Subcutaneous abdominal adipose tissue (tissue), 5 donors: ENCODE measurements around the gene OGA.

Experiments used
- H3K27ac ChIP-seq: one replicate; pipeline ENCODE4 v1.7.0; 2013; ENCODE audit warnings: low read depth, mild to moderate bottlenecking, inconsistent platforms, low read length, moderate library complexity
- H3K27me3 ChIP-seq, 5 donors: one replicate each; pipeline ENCODE4 v1.7.0; 2013; ENCODE audit warnings: low read length in 5 of 5, inconsistent platforms in 1 of 5; ENCODE audit not compliant: control insufficient read depth in 5 of 5, insufficient read depth in 4 of 5
- H3K36me3 ChIP-seq, 5 donors: one replicate each; pipeline ENCODE4 v1.7.0; 2013; ENCODE audit warnings: low read length in 5 of 5; ENCODE audit not compliant: control insufficient read depth in 5 of 5, insufficient read depth in 5 of 5
- H3K4me1 ChIP-seq, 5 donors: one replicate each; pipeline ENCODE4 v1.7.0; 2013; ENCODE audit warnings: low read length in 5 of 5, mild to moderate bottlenecking in 3 of 5, moderate library complexity in 1 of 5; ENCODE audit not compliant: control insufficient read depth in 5 of 5, insufficient read depth in 5 of 5
- H3K4me3 ChIP-seq, 5 donors: one replicate each; pipeline ENCODE4 v1.7.0; 2013; ENCODE audit warnings: low read length in 5 of 5, low read depth in 1 of 5
- H3K9ac ChIP-seq, 5 donors: one replicate each; pipeline ENCODE4 v1.7.0; 2013; ENCODE audit warnings: low read length in 5 of 5, mild to moderate bottlenecking in 4 of 5, moderate library complexity in 3 of 5
- H3K9me3 ChIP-seq, 5 donors: one replicate each; pipeline ENCODE4 v1.7.0; 2013; ENCODE audit warnings: low read length in 5 of 5; ENCODE audit not compliant: control insufficient read depth in 5 of 5
- donor health status: healthy.
- donor health status: healthy.
- donor health status: healthy.
- donor health status: healthy.
- donor health status: healthy.

The OGA gene

DNA sequence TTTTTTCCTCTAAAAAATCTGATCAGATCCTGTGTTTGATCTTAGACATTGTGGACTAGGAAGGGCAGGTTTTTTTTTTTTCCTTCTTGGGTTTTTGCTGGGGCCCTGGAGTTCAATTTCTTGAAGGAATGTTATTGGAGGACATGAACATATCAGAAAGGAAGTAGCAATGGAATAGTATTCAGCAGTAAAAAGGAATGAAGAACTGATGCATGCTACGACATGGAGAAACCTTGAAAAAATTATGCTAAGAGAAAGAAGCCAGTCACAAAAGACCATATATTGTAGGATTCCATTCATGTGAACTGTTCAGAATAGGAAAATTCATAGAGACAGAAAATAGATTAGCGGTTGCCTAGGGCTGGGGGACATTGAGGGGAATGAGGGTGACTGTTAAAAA lies 76.3 kb downstream of the OGA start:
- Histone ChIP-seq H3K27ac (no peak overlapping the region), H3K9ac (no peak overlapping the region), H3K27me3 (peaks cover 0 to 12% (median 0%) of the 10 kb centered on the region in 5 donors), H3K36me3 (no peaks in the 10 kb centered on the region), H3K4me1 (no peaks in the 10 kb centered on the region), H3K4me3 (no peak overlapping the region), H3K9me3 (no peaks in the 10 kb centered on the region)

DNA sequence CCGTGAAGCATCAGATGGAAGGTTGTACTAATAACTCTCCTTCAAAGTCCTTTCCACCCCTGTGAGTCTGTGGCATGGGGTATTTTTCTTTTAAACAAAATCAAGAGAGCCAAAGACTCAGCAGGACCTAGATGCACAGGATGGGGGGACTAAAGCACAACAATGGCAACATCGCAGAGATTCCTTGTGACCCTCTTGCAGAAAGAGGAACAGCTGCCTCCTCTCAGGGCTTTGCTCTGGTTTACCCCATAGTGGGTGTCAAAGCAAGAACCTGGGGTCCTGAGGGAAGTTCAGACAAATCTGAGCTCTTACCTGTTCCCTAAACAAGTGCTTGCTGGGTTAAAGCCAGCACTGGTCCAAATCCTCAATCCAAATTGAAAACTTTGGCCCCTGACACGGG lies 81.6 kb downstream of the OGA start:
- no peaks in the 10 kb centered on the region for H3K9me3 ChIP-seq
- no peaks in the 10 kb centered on the region for H3K4me1 ChIP-seq
- H3K27ac ChIP-seq: no peak overlapping the region
- no peak overlapping the region for H3K4me3 ChIP-seq
- no peak overlapping the region for H3K9ac ChIP-seq
- H3K27me3 ChIP-seq: peaks cover 0 to 16% (median 7%) of the 10 kb centered on the region in 5 donors
- no peaks in the 10 kb centered on the region for H3K36me3 ChIP-seq
